Cardiac muscle cell (in vitro differentiated cells and primary cell): ENCODE measurements around the gene LIPC. TPM values are rescaled to one million over a fixed set of nuclear protein-coding genes. Genes with fewer than 3 reads are reported as not detected.
"Not testable (repeated sequence)": the region's sequence is repeated elsewhere in the genome, so short reads cannot be mapped to it uniquely, and the experiment has no call there.

ENCODE experiments used
- DNase-seq, 2 donors: peaks; one replicate each; pipeline versions ENCODE4 v3.0.0 to v3.0.0-alpha.2; 2010 to 2017; ENCODE audit warnings: low read depth in 1 of 2, low spot score in 1 of 2
- H3K27ac ChIP-seq: fragments of 200-600 bp; sonication (generic); 2 replicates; pipeline ENCODE4 v1.5.1; 2016
- H3K27me3 ChIP-seq: fragments of 200-600 bp; sonication (generic); 2 replicates; pipeline ENCODE4 v1.6.0; 2016; ENCODE audit warnings: control low read depth
- H3K36me3 ChIP-seq: fragments of 200-600 bp; sonication (generic); 2 replicates; pipeline ENCODE4 v1.5.1; 2016; ENCODE audit warnings: control low read depth
- H3K4me1 ChIP-seq: fragments of 200-600 bp; sonication (generic); 2 replicates; pipeline ENCODE4 v1.8.1; 2017; ENCODE audit warnings: low read depth, mild to moderate bottlenecking, mixed run types
- H3K4me3 ChIP-seq: fragments of 200-600 bp; sonication (generic); 2 replicates; pipeline ENCODE4 v1.5.1; 2016; ENCODE audit warnings: mild to moderate bottlenecking
- H3K9me3 ChIP-seq: fragments of 200-600 bp; sonication (generic); 2 replicates; pipeline ENCODE4 v1.5.1; 2017; ENCODE audit warnings: low read depth, mild to moderate bottlenecking, control low read depth
- CTCF ChIP-seq: IDR thresholded peaks from 2 replicates; pipeline ENCODE4 v1.5.1; 2012; ENCODE audit warnings: low read depth, mild to moderate bottlenecking, low read length
- polyA plus RNA-seq: library from polyadenylated mRNA; unstranded; fragments of >200 nt; fragmentation: Nextera tagmentation; extraction: Ambion mirVana; gene quantifications from 2 replicates; pipeline ENCODE4 v1.2.1, GENCODE V29; 2016
- total RNA-seq: library from RNA; depleted of rRNA; stranded (reverse); fragments of >200 nt; gene quantifications from 2 replicates; pipeline ENCODE4 v1.2.3, GENCODE V29; 2016

LIPC gene
- total and polyA plus RNA-seq, 2 experiments from 2014 or later: not detected

- Histone ChIP-seq H3K36me3 (peaks cover 13% of the 10 kb centered on the region), H3K27ac (peak overlapping the region; percentile 31), H3K4me3 (no peak overlapping the region), H3K9me3 (no peaks in the 10 kb centered on the region), H3K27me3 (no peaks in the 10 kb centered on the region), H3K4me1 (peaks cover 6% of the 10 kb centered on the region)
- DNase-seq: no peak
- no peak for TF ChIP-seq CTCF
These were observed 163.9 kb downstream of the LIPC start for GRCh38 chr15:58595516-58596263.

- H3K9me3 ChIP-seq: no peaks in the 10 kb centered on the region
- TF ChIP-seq CTCF: no peak
- peaks cover 13% of the 10 kb centered on the region for H3K36me3 ChIP-seq
- no peak overlapping the region for H3K27ac ChIP-seq
- no peak overlapping the region for H3K4me3 ChIP-seq
- DNase-seq: no peak
- H3K27me3 ChIP-seq: no peaks in the 10 kb centered on the region
- H3K4me1 ChIP-seq: no peaks in the 10 kb centered on the region
These were observed 166.4 kb downstream of the LIPC start for GRCh38 chr15:58597943-58598828.

GRCh38 chr15:58598829-58599210 is 167.0 kb downstream of the LIPC start:
- H3K27ac ChIP-seq: no peak overlapping the region
- no peaks in the 10 kb centered on the region for H3K4me1 ChIP-seq
- no peaks in the 10 kb centered on the region for H3K9me3 ChIP-seq
- peaks cover 13% of the 10 kb centered on the region for H3K36me3 ChIP-seq
- no peak overlapping the region for H3K4me3 ChIP-seq
- TF ChIP-seq CTCF: no peak
- no peak for DNase-seq
- H3K27me3 ChIP-seq: no peaks in the 10 kb centered on the region

- no peaks in the 10 kb centered on the region for H3K9me3 ChIP-seq
- no peaks in the 10 kb centered on the region for H3K4me1 ChIP-seq
- H3K27ac ChIP-seq: no peak overlapping the region
- no peaks in the 10 kb centered on the region for H3K36me3 ChIP-seq
- no peak for DNase-seq
- H3K27me3 ChIP-seq: no peaks in the 10 kb centered on the region
- no peak overlapping the region for H3K4me3 ChIP-seq
- no peak for TF ChIP-seq CTCF
These were observed 171.0 kb downstream of the LIPC start for GRCh38 chr15:58602823-58603222.

- not testable (repeated sequence) for H3K36me3 ChIP-seq, H3K4me1 ChIP-seq, H3K4me3 ChIP-seq, H3K9me3 ChIP-seq, H3K27me3 ChIP-seq, DNase-seq, H3K27ac ChIP-seq
These were observed 172.1 kb downstream of the LIPC start for GRCh38 chr15:58603927-58604326.

- H3K27ac ChIP-seq: no peak overlapping the region
- H3K36me3 ChIP-seq: peaks cover 2% of the 10 kb centered on the region
- DNase-seq: no peak
- H3K4me1 ChIP-seq: no peaks in the 10 kb centered on the region
- TF ChIP-seq CTCF: no peak
- H3K4me3 ChIP-seq: no peak overlapping the region
- no peaks in the 10 kb centered on the region for H3K9me3 ChIP-seq
- no peaks in the 10 kb centered on the region for H3K27me3 ChIP-seq
These were observed 172.7 kb downstream of the LIPC start for GRCh38 chr15:58604455-58604923.
